ENCODE results near the gene MAP3K2. TPM values are rescaled to one million over a fixed set of nuclear protein-coding genes. Genes with fewer than 3 reads are reported as not detected.

The MAP3K2 gene
- total and polyA plus RNA-seq, 2 of the 8 experiments (the other 6 are each of a cell fraction or from before 2014, with no cell fraction given): 2.0 to 23.2 TPM

- no peak for TF ChIP-seq ZNF274 (IDR thresholded peaks at IDR 0.05; ENCODE audit: borderline replicate concordance, extremely low read depth, low read length)
- TF ChIP-seq SUZ12 (IDR thresholded peaks at IDR 0.05; ENCODE audit: low read length): no peak
- no peak for TF ChIP-seq CTCF (IDR thresholded peaks at IDR 0.05; ENCODE audit: control extremely low read depth in 1 of 3, insufficient read depth in 1 of 3, low read depth in 1 of 3, low read length in 3 of 3)
- no peak for TF ChIP-seq NRF1 (IDR thresholded peaks at IDR 0.05; ENCODE audit: low read depth, low read length)
- TF ChIP-seq KDM5A (IDR thresholded peaks at IDR 0.05; ENCODE audit: low read length): no peak
- TF ChIP-seq BRCA1 (IDR thresholded peaks at IDR 0.05; ENCODE audit: low read depth, low read length): no peak
- TF ChIP-seq SAP30 (IDR thresholded peaks at IDR 0.05; ENCODE audit: insufficient read depth, insufficient replicate concordance, low read length): no peak
Measured at GRCh38 chr2:127431408-127432023, 43.7 kb upstream of the MAP3K2 start (continued).
